PC-9 (cell line): Measurements from ENCODE around the gene ASPA.

Source experiments
- CTCF ChIP-seq: fragments of 200-600 bp; sonication (generic); conservative IDR thresholded peaks from 2 replicates; pipeline ENCODE4 v1.6.1; 2017; ENCODE audit warnings: mixed run types, antibody characterized with exemption, mild to moderate bottlenecking, moderate library complexity
- EZH2 ChIP-seq: fragments of 200-600 bp; sonication (generic); IDR thresholded peaks from 2 replicates; pipeline ENCODE4 v1.8.0; 2017; ENCODE audit warnings: antibody characterized with exemption, low read depth

DNA sequence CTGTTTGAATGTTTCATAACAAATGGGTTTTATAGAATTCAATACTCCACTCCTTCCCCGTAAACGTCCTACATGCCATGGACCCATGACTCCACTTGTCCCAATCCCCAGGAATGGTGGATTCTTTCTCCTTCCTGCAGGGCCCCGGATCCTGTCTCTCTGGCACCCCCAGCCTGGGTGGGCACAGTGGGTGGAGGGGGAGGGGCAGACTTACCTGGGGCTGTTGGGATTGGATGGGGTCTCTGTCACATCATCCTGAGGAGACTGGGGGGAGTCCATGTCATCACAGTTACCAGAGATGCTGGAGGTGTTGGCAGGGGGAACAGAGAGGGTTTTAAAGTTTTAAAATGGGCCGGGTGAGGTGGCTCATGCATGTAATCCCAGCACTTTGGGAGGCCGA, 68.6 kb downstream of the ASPA start:
- TF ChIP-seq CTCF, result no peak
- no peak for TF ChIP-seq EZH2
